B cell (primary cell): Measurements from ENCODE around the gene ZFPL1.

Experiments used
- CTCF ChIP-seq: fragments of 200-600 bp; IDR thresholded peaks from one replicate; pipeline ENCODE4 v1.8.0; 2022; ENCODE audit warnings: antibody characterized with exemption, mild to moderate bottlenecking
- EZH2 ChIP-seq: IDR thresholded peaks from 2 replicates; pipeline ENCODE4 v1.6.1; 2012; ENCODE audit warnings: borderline replicate concordance, low read depth, mild to moderate bottlenecking, moderate library complexity, low read length; ENCODE audit not compliant: insufficient read depth, poor library complexity, severe bottlenecking

DNA sequence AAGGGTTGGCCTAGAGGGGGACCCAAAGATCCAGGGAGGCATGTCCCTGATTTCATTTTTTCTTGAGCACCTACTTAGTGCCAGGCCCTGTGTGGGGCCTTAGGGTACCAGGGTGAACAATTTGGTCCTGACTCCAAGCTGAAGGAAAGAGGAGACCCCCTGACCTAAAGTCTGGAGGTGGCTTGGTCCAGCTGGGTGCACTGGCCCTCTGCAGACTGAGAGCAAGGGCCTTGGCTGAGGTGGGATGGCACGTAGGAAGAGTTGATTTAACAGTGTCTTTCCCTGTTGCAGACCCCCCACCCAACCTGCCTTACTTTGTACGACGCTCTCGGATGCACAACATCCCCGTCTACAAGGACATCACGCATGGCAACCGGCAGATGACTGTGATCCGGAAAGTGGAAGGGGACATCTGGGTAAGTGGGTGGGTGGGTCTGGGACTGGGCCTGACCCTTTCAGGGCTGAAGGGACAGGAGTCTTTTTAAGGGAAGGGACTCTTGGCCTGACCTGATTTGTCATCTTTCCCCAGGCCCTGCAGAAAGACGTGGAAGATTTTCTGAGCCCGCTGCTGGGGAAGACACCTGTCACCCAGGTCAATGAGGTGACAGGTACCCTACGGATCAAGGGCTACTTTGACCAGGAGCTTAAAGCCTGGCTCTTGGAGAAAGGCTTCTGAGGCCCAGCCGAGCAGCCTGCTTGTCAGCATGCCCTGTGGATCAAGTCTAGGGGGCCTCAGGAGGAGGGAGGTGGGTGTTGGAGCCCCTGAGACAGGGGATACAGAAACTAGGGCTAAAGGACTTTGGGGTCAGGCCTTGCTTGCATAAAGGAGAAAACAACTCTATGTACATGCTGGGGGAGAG is 41.4 kb downstream of the ZFPL1 start:
- no peak for TF ChIP-seq CTCF
- TF ChIP-seq EZH2, result no peak
